HG02885 (cell line): ENCODE data around the gene OOSP4A.
"Not testable (repeated sequence)": the region's sequence is repeated elsewhere in the genome, so short reads cannot be mapped to it uniquely, and the experiment has no call there.

Experiments
- ATAC-seq: cut with Tn5 transposase; IDR thresholded peaks from one replicate; pipeline ENCODE4 v1.9.1; 2021; ENCODE audit warnings: mild to moderate bottlenecking; ENCODE audit not compliant: unreplicated experiment, poor library complexity

Gene OOSP4A

DNA sequence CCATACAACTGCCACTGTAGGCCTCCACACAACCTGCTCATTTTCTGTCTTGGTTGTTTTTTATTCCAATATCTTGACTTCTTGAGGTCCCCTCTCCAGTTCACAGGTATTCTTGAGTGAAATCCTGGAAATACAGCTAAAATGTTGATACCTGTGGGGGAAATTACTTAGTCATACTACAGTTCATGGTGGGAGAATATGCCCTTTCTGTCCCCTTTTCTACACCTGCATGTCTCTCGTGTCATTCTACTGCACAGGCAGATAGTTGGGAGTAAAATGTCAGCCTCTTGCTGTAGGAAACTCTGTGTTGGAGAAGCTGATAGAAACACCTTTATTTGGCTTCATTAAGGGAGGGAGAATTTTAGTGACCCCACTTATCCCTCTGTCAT is 4.6 kb downstream of the OOSP4A start:
- ATAC-seq, result no peak

GRCh38 chr11:59973097-59973496 is 9.3 kb downstream of the OOSP4A start:
- no peak for ATAC-seq

GRCh38 chr11:59981106-59981770 is 17.4 kb downstream of the OOSP4A start:
- ATAC-seq, result no peak

DNA sequence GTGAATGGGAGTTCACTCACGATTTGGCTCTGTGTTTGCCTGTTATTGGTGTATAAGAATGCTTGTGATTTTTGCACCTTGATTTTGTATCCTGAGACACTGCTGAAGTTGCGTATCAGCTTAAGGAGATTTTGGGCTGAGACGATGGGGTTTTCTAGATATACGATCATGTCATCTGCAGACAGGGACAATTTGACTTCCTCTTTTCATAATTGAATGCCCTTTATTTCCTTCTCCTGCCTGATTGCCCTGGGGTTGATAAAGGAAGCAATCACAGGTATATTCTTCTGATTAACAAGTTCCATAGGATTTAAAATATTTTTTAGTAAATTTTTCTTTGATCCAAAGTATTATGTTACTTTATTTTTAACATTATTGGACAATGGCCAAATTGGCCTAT is 18.2 kb downstream of the OOSP4A start:
- ATAC-seq, result not testable (repeated sequence)

GRCh38 chr11:59983212-59983611 is 19.4 kb downstream of the OOSP4A start:
- no peak for ATAC-seq

- ATAC-seq, result no peak
Measured at GRCh38 chr11:59984368-59984767, 20.5 kb downstream of the OOSP4A start.

DNA sequence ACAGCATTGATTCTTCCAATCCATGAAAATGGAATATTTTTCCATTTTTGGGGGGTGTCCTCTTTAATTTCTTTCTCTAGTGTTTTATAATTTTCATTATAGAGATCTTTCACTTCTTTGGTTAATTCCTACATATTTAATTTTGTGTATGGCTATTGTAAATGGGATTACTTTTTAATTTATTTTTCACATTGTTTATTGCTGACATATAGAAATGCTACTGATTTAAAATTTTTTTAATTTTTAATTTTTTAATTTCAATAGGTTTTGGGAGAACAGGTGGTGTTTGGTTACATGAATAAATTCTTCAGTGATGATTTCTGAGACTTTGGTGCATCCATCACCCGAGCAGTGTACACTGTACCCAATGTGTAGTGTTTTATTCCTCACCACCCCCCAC is 26.6 kb downstream of the OOSP4A start:
- no peak for ATAC-seq

GRCh38 chr11:59992425-59992824 is 28.6 kb downstream of the OOSP4A start:
- ATAC-seq, result no peak

GRCh38 chr11:59997800-59998199 is 34.0 kb downstream of the OOSP4A start:
- ATAC-seq, result no peak

DNA sequence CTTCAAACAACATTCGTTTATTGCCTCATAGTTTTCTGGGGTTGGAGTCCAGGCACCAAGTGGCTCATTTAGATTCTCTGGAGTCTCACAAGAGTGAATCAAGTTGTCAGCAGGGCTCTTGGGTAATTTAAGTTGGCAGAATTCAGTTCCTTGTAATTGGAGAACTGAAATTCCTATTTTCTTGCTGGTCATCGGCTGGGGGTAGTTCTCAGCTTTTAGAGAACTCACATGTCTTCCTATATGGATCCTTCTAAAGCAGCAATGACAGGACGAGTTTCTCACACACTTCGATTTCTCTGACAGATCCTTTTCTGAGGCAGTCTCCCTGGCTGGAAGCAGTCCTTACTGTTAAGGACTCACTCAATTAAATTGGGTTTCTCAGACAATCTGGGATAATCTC is 35.9 kb downstream of the OOSP4A start:
- no peak for ATAC-seq

- no peak for ATAC-seq
Measured at GRCh38 chr11:60003729-60004128, 39.9 kb downstream of the OOSP4A start.

DNA sequence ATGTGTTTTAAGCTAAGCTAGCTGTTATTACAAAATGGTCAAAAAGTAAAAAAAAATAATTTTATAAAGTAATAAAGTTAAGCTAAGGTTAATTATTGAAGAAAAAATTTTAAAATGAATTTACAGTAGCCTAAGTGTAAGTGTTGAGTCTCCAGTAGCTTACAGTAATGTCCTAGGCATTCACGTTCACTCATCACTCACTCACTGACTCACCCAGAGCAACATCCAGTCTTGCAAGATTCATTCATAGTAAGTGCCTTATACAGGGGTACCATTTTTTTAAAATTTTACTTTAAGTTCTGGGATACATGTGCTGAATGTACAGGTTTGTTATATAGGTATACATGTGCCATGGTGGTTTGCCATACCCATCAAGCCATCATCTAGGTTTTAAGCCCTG is 41.5 kb downstream of the OOSP4A start:
- ATAC-seq, result no peak

GRCh38 chr11:60016881-60017280 is 53.0 kb downstream of the OOSP4A start, which contains the start of gene OOSP4B:
TSS of gene OOSP4B (plus strand) at chr11:60017181.
- no peak for ATAC-seq

DNA sequence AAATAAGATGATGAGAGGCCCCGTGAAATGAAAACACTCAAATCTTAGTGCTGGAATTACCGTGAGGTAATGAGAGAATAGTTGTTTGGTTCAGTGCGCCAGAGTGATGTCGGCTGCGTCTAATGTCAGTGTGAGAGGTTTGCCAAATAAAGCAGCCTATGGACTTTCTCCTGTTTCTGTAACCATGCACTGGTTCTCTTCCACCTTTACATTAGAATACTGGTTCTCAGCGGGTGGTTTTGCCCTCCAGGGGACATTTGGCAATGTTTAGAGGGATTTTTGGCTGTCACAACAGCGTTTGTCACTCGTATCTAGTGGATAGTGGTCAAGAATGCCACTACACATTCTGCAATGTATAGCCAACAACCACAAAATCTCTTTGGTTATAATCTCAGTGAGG is 54.2 kb downstream of the OOSP4A start:
- no peak for ATAC-seq
